ENCODE data around the gene TMEM80. TPM values are rescaled to one million over a fixed set of nuclear protein-coding genes. Genes with fewer than 3 reads are reported as not detected.

Gene TMEM80
- total RNA-seq, 4 donors from 2014 or later: 8.8 to 32.8 (median 16.3) TPM

GRCh38 chr11:705646-706438, 10.2 kb downstream of the TMEM80 start, which contains the start of gene EPS8L2:
Gene EPS8L2 (plus strand): TSS chr11:706231. CDS start chr11:709408, 3,177 bp downstream.
- no peak for TF ChIP-seq CTCF (IDR thresholded peaks at IDR 0.05; ENCODE audit: low read depth)

GRCh38 chr11:706439-706956, 10.9 kb downstream of the TMEM80 start:
- no peak for TF ChIP-seq CTCF (IDR thresholded peaks at IDR 0.05; ENCODE audit: low read depth)

DNA sequence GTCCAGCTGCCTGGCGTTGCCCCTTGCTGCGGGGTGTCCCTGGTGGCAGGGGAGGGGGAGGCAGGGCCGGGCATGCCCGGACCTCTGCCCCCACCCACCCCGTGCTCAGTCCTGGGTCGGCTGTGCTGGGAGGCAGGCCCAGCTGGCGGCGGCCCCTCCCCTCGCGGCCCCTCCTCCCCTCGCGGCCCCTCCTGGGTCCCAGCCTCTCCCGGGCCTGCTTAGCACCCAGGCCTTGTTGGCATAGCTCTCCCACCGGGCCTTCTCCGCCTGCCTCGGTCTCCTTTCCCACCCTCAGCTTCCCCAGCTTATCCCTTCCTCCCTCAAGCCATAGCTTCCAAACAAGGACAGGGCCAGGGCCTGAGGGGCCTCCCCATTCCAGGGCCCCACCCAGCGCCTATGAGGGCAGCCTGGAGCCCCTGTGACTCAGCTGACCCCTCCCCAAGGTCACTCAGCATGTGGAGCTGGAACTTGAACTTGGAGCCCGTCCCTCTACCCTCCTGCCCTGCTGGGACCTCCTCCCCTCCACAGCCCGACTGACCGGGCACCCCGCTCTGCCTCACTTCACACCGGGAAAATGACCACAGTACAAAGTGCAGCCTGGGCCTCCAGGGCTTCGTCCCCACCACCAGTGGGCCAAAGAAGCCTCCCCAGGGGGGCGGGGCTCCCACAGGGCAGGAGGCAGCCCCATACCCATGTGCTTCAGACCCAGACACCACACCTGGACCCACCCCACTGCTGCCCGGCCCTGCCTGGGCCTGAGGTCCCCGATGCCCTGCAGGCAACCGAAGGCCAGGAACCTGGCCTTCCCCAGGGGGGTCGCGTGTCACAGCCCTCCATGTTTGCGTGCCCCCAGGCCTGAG, 11.6 kb downstream of the TMEM80 start:
- no peak for TF ChIP-seq CTCF (IDR thresholded peaks at IDR 0.05; ENCODE audit: low read depth)

- no peak for TF ChIP-seq CTCF (IDR thresholded peaks at IDR 0.05; ENCODE audit: low read depth)
Observed at GRCh38 chr11:707817-708420, 12.3 kb downstream of the TMEM80 start.

GRCh38 chr11:708511-708910, 12.9 kb downstream of the TMEM80 start:
- no peak for TF ChIP-seq CTCF (IDR thresholded peaks at IDR 0.05; ENCODE audit: low read depth)

DNA sequence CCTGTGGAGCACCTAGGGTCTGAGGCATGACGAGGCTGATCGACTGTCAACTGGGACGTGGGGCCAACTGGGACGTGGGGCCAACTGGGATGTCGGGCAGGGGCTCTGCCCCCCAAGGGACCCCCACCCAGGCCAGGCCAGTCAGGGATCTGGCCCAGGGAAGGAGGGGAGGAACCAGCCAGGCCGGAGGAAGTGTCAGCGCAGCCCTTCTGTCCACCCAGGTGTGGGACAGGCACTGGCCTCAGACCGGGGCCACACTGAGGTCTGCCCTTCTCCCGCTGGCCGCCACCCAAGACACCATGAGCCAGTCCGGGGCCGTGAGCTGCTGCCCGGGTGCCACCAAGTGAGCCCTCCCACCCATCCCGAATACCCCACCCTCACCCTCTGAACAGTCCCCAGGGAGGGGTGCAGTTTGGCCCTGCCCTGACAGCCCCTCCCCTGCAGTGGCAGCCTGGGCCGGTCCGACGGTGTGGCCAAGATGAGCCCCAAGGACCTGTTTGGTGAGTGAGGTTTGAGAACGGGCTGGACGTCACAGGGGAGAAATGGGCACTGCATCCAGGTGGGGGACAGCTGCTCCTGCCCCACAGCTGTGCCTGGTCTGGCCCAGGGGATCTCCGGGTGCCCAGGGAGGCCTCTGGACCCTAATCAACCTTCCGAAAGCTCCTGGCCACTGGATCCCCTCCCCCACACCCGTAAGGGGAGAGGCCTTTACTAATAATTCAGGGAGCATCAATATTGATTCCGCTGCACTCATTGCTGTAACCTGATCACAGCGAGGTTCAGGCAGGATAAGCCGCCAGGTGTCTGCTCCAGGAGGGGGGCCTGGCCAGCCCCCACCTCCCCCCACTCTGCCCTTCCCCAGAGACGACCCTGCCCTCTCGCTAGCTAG, 13.7 kb downstream of the TMEM80 start:
- TF ChIP-seq CTCF (IDR thresholded peaks at IDR 0.05; ENCODE audit: low read depth): no peak

Measured in subcutaneous adipose tissue (tissue), 4 donors.